Right atrium auricular region (tissue), 2 donors: ENCODE measurements around the gene RAD54L2. TPM values are rescaled to one million over a fixed set of nuclear protein-coding genes. Genes with fewer than 3 reads are reported as not detected.
"Not testable (repeated sequence)": the region's sequence is repeated elsewhere in the genome, so short reads cannot be mapped to it uniquely, and the experiment has no call there.

Source experiments
- DNase-seq: peaks from one replicate; pipeline ENCODE4 v3.0.0-alpha.2; 2019; ENCODE audit warnings: low spot score
- H3K27ac ChIP-seq, 2 donors: fragments of 200-600 bp; sonication (generic); 1 replicate in 1 of 2; 2 replicates in 1 of 2; pipeline ENCODE4 v1.5.1; 2016 to 2019
- H3K27me3 ChIP-seq, 2 donors: fragments of 200-600 bp; sonication (generic); one replicate each; pipeline versions ENCODE4 v1.5.1 to v1.6.0; 2017 to 2019
- H3K36me3 ChIP-seq: fragments of 200-600 bp; sonication (generic); one replicate; pipeline ENCODE4 v1.5.1; 2016
- H3K4me1 ChIP-seq, 2 donors: fragments of 200-600 bp; sonication (generic); one replicate each; pipeline versions ENCODE4 v1.5.1 to v1.6.0; 2017 to 2019
- H3K4me3 ChIP-seq, 2 donors: fragments of 200-600 bp; sonication (generic); 1 replicate in 1 of 2; 2 replicates in 1 of 2; pipeline ENCODE4 v1.5.1; 2017 to 2019; ENCODE audit warnings: mild to moderate bottlenecking in 1 of 2, moderate library complexity in 1 of 2
- H3K9me3 ChIP-seq, 2 donors: fragments of 200-600 bp; sonication (generic); one replicate each; pipeline ENCODE4 v1.5.1; 2019
- total RNA-seq, 2 donors: library from RNA; depleted of rRNA; stranded (reverse); fragments of >200 nt; gene quantifications; one replicate each; pipeline ENCODE4 v1.1.0, GENCODE V29; 2016
- TF ChIP-seq, protein P1 (sequence below), 2 donors: fragments of 200-600 bp; sonication (generic); IDR thresholded peaks; one replicate each; pipeline ENCODE4 v1.5.1; 2019; ENCODE audit warnings: antibody characterized with exemption in 2 of 2

RAD54L2 gene
- total RNA-seq, 2 donors from 2014 or later, result 7.8 to 10.8 TPM

DNA sequence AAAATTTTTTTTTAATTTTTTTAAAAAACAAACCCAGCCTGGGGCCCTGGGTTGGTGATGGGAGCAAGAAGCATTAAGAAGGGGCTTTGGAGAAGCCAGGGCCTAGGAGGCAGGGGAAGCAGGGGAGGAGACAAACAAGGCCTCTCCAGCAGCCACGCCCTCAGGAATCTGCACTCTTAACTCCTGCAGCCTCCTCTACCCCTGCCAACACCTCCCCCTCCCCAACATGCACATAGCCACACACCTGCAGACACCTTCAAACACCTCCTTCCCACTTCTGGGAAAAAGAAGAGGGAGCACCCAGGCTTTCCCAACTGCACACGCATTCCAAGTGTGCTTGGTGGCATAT lies 36.0 kb upstream of the RAD54L2 start:
- Histone ChIP-seq H3K9me3 (no peaks in the 10 kb centered on the region), H3K4me1 (peaks cover 0 to 9% of the 10 kb centered on the region in 2 donors), H3K27ac (no peak overlapping the region), H3K27me3 (no peaks in the 10 kb centered on the region), H3K36me3 (no peaks in the 10 kb centered on the region), H3K4me3 (no peak overlapping the region)
- TF ChIP-seq, protein P1, sequence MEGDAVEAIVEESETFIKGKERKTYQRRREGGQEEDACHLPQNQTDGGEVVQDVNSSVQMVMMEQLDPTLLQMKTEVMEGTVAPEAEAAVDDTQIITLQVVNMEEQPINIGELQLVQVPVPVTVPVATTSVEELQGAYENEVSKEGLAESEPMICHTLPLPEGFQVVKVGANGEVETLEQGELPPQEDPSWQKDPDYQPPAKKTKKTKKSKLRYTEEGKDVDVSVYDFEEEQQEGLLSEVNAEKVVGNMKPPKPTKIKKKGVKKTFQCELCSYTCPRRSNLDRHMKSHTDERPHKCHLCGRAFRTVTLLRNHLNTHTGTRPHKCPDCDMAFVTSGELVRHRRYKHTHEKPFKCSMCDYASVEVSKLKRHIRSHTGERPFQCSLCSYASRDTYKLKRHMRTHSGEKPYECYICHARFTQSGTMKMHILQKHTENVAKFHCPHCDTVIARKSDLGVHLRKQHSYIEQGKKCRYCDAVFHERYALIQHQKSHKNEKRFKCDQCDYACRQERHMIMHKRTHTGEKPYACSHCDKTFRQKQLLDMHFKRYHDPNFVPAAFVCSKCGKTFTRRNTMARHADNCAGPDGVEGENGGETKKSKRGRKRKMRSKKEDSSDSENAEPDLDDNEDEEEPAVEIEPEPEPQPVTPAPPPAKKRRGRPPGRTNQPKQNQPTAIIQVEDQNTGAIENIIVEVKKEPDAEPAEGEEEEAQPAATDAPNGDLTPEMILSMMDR (IDR thresholded peaks at IDR 0.05), result no peak
- no peak for DNase-seq

DNA sequence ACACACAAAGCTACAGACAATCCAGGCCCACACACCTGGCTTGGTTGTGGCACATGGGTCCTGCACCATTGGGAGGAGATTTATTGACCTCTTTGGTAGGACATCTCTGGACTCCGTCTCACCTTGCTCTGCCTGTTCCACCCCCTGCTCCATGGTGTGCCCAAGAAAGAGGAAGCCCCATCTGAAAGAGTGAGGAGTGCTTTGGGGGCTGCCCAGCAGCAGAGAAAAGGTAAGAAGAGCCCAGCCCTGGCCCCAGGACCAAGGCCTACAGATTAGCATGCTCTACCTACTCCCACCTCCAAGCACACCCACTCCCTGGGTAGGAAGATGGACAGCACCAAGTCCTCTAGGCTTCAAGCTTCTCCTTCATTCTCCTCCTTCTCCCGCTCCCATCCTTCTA lies 35.5 kb upstream of the RAD54L2 start:
- Histone ChIP-seq H3K4me1 (peaks cover 0 to 9% of the 10 kb centered on the region in 2 donors), H3K4me3 (no peak overlapping the region), H3K36me3 (no peaks in the 10 kb centered on the region), H3K27me3 (no peaks in the 10 kb centered on the region), H3K9me3 (no peaks in the 10 kb centered on the region), H3K27ac (no peak overlapping the region)
- DNase-seq, result no peak
- TF ChIP-seq, protein P1 (IDR thresholded peaks at IDR 0.05), result no peak

DNA sequence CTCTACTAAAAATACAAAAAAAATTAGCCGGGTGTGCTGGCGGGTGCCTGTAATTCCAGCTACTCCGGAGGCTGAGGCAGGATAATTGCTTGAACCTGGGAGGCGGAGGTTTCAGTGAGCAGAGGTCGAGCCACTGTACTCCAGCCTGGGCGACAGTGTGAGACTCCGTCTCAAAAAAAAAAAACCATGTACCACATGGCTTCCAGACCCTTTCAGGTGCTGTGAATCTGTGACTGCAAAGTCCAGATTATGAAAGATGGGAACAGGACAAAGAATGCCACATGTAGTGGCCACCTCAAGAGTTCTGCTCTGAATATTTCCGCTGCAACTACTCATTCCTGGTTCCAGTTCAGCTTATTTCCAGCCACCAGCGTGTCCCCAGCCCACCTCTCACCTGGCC lies 30.3 kb upstream of the RAD54L2 start:
- TF ChIP-seq, protein P1 (IDR thresholded peaks at IDR 0.05), result no peak
- Histone ChIP-seq H3K9me3 (no peaks in the 10 kb centered on the region), H3K4me1 (no peaks in the 10 kb centered on the region), H3K4me3 (no peak overlapping the region), H3K27me3 (no peaks in the 10 kb centered on the region), H3K27ac (no peak overlapping the region), H3K36me3 (no peaks in the 10 kb centered on the region)
- no peak for DNase-seq

DNA sequence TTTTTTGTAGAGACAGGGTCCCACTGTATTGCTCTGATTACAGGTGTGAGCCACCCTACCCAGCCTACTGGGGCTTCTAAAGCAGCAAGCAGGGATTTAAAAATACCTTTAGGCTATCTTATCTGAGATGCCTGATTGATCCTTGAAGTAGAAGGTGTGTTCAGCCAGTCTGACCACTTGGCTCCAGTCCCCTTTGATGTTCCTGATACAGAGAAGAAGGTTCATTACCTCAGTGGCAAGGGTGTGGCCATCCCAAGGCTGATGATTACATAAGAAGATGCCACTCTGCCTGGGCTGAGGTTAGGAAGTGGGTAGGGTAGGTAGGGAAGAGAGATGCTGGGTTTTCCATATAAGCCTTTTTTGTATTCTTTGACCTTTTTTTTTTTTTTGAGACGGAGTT lies 27.5 kb upstream of the RAD54L2 start:
- Histone ChIP-seq H3K4me3 (no peak overlapping the region), H3K27me3 (no peaks in the 10 kb centered on the region), H3K9me3 (no peaks in the 10 kb centered on the region), H3K4me1 (no peaks in the 10 kb centered on the region), H3K27ac (no peak overlapping the region), H3K36me3 (no peaks in the 10 kb centered on the region)
- TF ChIP-seq, protein P1 (IDR thresholded peaks at IDR 0.05), result no peak
- DNase-seq, result no peak

DNA sequence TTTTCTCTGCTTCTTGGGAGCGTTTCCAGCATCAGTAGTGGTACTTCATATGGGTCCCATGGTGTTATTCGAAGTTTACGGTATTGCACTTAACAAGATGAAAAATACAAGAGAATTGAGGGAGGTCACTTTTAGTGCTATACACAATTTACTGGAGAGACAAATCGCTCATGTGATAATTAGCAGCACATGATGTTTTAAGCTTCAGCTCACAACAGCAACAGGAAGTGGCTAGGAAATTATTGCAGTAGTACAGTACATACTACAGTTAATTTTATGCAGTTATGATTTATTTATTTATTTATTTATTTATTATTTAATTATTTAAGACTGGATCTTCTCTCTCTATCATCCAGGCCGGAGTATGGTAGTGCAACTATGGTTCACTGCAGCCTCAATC lies 24.3 kb upstream of the RAD54L2 start:
- no peaks in the 10 kb centered on the region for H3K27me3 ChIP-seq
- DNase-seq, result no peak
- no peak overlapping the region for H3K27ac ChIP-seq
- no peaks in the 10 kb centered on the region for H3K9me3 ChIP-seq
- no peaks in the 10 kb centered on the region for H3K4me1 ChIP-seq
- H3K4me3 ChIP-seq, result no peak overlapping the region
- no peaks in the 10 kb centered on the region for H3K36me3 ChIP-seq
- TF ChIP-seq, protein P1 (IDR thresholded peaks at IDR 0.05), result no peak

DNA sequence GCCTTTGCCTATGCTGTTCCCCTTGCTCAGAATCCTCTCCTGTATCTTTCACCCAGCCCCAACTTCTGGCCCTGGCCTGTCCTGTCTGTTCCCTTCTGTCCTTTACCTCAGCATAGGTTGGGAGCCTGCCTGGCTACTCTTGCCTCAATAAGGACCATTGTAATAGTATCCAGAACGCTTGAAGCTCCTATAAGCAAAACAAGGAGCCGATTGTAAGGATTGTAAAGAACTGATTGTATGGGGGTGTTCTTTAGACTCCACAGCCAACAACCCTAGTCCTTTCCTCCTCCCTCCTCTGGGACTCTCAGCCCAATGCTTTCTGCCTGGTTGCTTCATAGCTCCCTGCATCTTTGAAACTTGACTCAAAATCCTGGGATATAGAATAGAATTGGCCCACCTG lies 18.7 kb upstream of the RAD54L2 start:
- Histone ChIP-seq H3K4me1 (no peaks in the 10 kb centered on the region), H3K27ac (no peak overlapping the region), H3K9me3 (no peaks in the 10 kb centered on the region), H3K27me3 (no peaks in the 10 kb centered on the region), H3K4me3 (no peak overlapping the region), H3K36me3 (no peaks in the 10 kb centered on the region)
- TF ChIP-seq, protein P1 (IDR thresholded peaks at IDR 0.05), result no peak
- no peak for DNase-seq

DNA sequence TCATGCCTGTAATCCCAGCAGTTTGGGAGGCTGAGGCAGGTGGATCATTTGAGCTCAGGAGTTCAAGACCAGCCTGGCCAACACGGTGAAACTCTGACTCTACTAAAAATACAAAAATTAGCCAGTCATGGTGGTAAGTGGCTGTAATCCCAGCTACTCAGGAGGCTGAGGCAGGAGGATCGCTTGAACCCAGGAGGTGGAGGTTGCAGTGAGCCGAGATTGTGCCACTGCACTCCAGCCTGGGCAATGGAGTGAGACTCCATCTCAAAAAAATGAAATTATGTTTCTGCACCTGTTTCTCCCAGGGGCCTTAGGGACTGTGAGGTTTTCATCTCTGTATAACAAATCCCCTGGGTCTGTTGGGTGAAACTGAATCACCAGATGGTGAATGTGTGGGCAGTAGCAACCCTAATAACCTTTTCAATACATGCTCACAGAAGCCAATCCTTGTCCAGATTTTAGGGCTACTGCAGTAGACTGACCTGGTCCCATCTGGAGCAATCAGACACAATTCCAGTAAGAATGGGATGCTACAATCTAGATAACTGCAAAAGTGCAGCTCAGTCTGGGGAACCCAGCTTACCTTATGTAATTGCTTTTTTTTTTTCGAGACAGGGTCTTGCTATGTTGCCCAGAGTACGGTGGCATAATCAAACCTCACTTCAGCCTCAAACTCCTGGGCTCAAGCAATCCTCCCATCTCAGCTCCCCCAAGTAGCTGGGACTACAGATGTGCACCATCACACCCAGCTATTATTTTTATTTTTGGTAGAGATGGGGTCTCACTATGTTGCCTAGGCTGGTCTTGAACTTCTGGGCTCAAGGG lies 17.4 kb upstream of the RAD54L2 start:
- not testable (repeated sequence) for DNase-seq

More for the DNA sequence above, 17.4 kb upstream of the RAD54L2 start:
- not testable (repeated sequence) for H3K4me3 ChIP-seq, H3K4me1 ChIP-seq, H3K27me3 ChIP-seq, H3K27ac ChIP-seq, H3K36me3 ChIP-seq, H3K9me3 ChIP-seq
